ENCODE measurements around the gene COQ8B. TPM values are rescaled to one million over a fixed set of nuclear protein-coding genes. Genes with fewer than 3 reads are reported as not detected.
"Not testable (repeated sequence)": the region's sequence is repeated elsewhere in the genome, so short reads cannot be mapped to it uniquely, and the experiment has no call there.

COQ8B gene
- polyA plus RNA-seq, 3 donors = 39.0 to 52.7 (median 49.0) TPM

DNA sequence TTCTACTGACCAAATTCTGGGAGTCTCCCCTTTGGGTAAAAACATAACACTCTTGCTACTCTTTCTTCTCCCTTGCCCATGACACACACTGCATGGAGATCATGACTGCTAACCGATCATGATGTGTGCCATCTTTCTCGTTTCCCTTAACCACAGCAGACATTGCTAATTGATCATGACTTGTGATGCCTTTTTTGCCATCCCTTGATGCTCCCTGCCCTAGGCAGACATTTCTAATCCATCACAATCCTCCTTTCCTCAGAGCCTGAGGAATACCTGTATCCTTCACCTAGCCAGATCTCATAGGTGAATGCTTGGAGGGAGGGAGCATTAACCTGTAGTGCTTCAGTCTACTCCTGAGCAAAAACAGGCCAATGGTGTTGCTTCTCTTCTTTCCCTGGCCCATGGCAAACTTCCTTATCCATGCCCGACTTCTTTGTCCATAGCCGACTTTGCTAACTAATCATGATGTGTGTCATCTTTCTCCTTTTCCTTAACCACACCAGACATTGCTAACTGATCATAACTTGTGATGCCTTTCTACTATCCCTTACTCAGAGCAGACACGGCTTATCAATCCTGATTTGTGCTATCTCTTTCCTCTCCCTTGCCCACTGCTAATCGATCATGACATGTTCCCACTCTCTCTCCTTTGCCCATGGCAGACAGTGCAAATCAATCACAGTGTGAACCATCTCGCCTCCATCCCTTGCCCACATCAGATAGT lies 44.0 kb downstream of the COQ8B start:
- DNase-seq = no peak

DNA sequence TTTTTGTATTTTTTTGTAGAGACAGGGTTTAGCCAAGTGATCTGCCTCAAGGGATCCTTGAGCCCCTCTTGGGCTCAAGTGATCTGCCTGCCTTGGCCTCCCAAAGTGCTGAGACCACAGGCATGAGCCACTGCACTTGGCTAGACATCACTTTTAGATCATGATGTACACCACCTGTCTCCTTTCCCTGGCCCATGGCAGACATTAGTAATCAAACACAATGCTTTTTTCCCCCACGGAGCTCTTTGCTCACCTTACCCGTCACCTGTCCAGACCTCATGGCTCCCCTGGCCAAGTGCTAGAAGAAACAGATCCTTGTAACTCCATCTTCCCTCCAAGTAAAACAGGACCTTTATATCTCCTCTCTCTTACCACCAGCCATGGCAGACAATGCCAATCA lies 44.6 kb downstream of the COQ8B start:
- no peak for DNase-seq

DNA sequence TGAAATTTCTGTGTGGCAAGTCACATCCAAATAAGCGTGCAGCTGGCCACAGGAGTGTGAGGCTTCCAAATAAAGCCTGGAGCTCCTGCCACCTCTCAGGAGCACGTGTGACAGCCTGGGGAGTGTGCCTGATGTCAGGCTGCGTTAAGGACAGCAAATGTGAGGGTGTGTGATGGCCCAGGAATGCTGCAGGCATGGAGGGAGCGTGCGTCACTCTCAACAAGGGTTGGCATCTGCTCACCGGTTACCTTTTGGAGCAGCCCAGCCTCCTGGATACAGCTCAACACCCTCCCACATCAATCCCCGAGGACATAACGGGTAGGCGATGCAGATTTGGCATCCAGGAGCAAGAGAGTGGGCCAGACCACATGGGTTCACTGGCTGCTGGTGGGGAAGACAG lies 45.3 kb downstream of the COQ8B start:
- no peak for DNase-seq

DNA sequence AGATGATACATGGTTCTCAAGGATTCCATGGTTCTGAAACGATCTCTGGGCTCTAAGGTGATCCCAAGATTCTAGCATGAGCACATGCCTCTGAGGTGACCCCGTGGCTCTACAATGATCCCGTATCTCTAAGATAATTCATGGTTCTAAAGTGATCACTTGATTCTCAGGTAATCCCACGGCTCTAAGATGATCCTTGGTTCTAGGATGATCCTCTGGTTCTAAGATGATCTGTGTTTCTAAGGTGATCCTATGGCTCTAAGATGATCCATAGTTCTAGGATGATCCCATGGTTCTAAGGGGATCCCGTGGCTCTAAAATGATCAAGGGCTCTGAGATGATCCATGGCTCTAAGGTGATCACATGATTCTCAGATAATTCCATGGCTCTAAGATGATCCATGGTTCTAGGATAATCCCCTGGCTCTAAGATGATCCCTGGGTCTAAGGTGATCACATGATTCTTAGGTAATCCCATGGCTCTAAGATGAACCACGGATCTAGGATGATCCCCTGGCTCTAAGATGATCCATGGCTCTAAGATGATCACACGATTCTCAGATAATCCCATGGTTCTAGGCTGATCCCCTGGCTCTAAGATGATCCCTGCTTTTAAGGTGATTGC lies 47.6 kb downstream of the COQ8B start:
- no peak for DNase-seq

DNA sequence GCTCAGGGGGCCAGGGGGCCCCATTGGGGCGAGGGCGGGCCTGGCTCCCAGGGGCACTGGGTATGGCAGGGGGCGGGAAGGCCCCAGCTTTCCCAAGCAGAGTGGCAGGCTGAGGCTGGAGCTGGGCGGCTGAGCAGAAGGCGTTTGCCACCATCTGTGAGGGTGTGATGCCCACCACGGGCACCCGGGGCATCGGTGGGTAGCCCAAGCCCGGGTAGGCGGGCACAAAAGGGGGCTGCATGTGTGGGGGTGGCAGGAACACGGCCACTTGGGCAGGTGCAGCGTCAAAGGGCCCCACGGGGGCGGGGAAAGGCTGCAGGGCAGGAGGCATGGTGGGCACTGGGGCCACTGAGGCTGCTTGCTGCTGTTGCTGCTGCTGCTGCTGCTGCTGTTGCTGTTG lies 49.1 kb downstream of the COQ8B start:
- DNase-seq = no peak

DNA sequence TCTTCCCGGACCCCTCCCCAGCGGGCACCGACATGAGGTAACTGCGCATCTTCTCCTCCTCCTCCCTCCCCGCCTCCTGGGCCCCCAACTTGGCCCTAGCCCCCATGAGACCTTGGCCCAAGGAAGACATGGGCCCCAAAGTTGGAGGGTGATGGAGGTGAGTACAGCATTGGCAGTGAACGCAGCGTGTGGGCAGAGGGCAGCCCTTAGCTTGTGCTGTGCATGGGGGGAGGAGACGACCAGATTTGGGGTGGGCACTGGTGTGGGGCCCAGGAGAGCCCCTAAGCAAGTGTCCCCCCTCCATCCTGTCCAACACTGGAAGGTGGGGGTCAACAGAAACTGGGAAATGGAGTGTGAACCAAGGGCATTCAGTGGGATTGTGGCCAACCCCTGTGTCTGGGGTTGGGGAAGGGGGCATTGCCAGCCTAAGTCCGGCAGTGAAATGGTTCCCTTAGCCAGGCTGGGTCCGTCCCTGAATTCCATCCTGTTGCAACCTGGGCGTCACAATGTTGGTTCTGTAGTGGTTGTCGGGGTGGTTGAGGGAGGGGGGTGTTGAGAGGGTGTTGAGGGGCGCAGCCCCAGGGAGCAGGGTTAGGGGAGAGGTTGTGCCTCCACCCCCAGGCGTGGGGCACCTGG lies 49.8 kb downstream of the COQ8B start:
- no peak for DNase-seq

DNA sequence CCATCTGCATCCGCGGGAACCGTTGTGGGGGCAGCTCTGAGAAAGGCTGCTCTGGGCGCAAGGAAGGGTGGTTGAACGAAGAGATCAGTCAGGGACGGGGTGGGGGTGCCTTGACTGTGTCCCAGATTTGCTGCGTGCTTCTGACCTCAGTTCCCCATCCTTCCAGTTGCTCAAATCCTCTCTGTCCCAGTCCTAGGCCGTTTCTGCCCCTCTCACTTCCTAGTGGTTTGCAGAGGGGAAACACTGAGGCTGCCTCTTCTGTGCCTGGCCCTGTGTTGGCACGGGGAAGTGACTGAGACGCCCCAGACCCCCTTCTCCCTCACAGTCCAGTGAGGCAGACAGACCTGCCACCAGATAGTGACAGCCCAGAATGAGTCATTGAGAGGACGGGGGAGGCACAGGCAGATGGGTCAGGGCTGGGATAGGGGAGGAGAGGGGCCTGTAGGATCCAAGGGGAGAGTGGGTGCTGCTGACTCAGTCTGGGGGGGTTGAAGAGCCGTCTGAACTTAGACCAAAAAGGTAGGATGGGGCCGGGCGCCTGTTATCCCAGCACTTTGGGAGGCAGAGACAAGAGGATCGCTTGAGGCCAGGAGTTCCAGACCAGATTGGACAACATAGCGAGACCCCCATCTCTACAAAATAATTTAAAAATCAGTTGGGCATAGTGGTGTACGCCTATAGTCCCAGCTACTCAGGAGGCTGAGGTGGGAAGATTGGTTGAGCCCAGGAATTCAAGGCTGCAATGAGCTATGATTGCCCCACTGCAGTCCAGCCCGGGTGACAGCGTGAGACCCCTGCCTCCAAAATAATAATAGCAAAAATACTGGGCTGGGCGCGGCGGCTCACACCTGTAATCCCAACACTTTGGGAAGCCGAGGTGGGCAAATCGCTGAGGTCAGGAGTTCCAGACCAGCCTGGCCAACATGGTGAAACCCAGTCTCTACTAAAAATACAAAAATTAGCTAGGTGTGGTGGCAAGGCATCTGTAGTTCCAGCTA lies 52.7 kb downstream of the COQ8B start:
- DNase-seq = no peak

DNA sequence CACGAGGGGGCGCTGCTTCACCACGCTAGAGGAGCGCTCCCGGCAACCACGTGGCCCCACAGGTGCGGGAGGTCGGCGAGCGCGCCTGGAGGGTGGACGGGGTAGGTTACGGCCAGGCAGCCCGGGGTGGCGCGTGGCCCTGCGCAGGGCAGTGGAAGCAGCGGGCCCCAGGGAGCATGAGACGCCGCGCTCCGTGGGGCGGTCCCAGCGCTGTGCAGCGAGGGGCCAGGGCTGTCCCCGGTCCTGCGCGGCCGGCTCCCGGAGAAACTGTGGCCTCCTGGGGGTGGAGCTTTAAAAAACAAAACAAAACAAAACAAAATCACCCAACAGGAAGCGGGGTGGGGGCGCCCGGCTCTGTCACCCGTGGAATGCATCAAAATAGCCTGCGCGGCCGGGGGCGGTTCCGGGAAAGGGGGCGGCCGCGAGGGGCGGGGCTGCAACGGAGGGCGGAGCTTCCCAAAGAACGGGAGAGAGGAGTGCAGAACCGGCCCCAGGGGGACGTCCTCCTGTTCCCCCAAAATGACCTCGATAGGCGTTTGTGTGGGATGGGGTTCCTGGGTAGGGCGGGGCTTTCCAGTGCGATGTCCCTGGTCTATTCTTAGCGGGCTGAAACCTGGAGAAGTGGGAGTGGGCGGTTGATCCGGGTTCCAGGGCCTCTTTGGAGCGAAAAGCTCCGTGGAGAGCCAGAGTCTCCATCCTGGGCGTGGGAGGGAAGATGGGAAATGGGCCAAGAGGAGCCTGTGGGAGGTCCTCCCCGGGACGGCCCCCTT lies 53.6 kb downstream of the COQ8B start:
- DNase-seq = peak; percentile 84

DNA sequence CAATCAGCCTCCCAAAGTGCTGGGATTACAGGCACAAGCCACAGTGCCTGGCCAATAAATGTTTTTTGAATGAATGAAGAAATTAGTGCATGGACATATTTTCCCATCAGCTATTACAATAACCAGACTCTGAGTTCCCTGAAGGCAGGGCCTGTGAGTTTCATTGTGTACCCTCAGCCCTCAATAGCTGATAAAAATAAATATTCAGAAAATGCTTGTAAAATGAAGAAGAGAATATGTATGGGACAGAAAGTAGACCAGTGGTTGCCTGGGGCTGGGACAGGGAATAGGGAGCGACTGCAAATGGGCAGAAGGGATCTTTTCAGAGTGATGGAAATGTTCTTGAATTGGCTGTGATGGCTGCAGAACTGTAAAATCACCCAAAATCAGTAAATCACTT lies 55.1 kb downstream of the COQ8B start:
- DNase-seq = no peak

DNA sequence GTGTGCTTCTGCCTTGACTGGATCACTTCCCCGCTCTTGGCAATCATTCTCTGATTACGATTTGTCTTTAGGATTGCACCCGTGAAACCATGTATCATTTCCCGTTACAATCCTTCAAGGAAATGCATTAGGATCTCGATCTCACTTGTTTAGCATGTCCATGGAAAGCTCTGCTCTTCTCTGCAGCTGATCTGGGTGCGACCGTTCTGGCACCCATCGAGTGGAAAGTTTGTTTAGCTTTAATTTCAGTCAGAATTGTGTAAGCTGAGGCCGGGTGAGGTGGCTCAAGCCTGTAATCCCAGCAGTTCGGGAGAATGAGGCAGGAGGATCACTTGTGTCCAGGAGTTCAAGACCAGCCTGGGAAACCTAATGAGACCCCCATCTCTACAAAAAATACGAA lies 57.1 kb downstream of the COQ8B start:
- DNase-seq = no peak

DNA sequence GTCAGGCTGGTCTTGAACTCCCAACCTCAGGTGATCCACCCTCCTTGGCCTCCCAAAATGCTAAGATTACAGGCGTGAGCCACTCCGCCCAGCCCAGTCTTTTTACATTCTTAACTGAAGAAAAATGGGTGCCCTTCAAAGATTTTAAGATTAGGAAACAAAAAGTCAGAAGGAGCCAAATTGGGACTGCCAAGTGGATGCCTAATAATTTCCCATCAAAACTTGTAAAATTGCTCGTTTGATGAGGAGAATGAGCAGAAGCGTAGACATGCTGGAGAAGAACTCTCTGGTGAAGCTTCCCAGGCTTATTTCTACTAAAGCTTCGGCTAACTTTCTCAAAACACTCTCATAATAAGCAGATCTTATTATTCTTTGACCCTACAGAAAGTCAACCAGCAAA lies 57.6 kb downstream of the COQ8B start:
- no peak for DNase-seq

DNA sequence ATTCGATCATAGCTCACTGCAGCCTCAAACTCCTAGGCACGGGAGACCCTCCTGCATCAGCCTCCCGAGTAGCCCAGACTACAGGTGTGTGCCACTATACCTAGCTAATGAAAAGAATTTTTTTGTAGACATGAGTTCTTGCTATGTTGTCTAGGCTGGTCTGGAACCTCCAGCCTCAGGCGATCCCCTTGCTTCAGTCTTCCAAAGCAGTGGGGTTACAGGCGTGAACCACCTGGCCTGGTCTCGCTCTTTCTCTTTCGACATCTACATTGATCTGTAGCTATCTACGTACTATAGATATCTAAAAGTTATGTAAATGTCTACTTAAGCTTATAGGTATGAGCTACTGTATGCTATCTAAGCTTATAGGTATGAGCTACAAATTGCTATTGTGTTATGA lies 58.7 kb downstream of the COQ8B start:
- no peak for DNase-seq

DNA sequence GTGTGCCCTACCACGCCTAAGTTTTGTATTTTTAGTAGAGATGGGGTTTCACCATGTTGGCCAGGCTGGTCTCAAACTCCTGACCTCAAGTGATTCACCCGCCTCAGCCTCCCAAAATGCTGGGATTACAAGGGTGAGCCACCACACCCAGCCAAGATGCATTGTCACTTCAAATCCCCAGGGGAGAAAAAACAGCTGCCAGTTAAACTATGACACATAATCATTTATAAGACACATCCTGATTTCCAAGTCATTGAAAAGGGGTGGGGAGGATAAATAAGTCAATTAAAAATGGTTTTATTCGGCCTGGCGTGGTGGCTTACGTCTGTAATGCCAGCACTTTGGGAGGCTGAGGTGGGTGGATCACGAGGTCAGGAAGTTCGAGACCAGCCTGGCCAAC lies 61.0 kb downstream of the COQ8B start:
- DNase-seq = not testable (repeated sequence)

DNA sequence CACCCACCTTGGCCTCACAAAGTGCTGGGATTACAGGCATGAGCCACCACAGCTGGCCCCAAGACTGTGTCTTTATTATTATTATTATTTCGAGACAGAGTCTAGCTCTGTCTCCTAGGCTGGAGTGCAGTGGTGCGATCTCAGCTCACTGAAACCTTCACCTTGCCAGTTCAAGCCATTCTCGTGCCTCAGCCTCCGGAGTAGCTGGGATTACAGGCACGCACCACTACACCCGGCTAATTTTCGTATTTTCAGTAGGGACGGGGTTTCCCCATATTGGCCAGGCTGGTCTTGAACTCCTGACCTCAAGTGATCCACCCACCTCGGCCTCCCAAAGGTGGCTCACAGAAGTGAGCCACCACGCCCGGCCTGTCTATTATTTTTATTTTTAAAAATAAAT lies 64.4 kb downstream of the COQ8B start:
- DNase-seq = not testable (repeated sequence)

DNA sequence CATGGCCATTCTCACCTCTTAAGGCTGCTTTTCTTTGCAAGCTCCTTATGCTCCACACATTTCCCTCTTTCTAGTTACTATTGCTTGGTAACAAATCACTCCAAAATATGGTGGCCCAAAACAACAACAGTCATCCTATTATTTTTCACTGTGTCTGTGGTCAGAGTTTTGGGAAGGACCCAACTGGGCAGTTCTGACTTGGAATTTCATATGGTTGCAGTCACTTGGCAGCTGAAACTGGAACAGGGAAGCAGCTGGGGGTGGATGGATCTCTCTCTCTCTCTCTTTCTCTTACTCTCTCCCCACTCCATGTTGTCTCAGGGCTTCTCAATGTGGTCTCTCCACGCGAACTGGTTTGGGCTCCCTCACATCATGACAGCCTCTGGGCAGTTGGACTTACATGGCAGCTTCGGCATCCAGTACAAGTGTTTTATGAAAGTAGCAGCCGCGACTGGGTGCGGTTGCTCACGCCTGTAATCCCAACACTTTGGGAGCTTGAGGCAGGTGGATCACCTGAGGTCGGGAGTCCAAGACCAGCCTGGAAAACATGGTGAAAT lies 65.9 kb downstream of the COQ8B start:
- no peak for DNase-seq

DNA sequence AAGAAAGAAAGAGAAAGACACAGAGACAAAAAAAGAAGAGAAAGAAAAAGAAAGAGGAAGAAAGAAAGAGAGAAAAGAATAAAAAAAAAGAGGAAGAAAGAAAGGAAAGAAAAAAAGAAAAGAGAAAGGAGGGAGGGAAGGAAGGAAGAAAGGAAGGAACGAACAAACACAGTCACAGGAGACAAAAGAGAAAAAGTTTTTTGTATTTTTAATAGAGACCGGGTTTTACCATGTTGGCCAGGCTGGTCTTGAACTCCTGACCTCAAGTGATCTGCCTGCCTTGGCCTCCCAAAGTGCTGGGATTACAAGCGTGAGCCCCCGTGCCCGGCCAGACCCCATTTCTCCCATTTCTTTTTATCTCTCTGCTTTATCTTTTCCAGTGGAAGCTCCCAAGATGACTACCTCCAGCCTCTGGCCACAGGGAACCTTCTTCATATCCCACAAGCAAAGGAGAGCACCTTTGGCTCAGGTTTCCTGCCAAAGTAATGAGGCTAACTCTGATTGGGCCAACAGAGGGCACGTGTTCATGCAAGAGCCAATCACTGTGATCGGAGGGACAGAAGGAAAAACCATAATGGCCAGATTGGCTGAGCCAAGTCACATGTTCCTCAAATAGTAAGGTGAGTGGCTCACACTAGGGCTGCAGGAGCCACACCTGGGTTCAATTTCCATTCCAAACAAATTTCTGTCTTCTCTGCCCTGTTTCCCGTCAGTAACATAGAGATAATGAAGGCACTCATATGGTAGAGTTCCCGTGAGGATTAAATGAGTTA lies 66.6 kb downstream of the COQ8B start:
- DNase-seq = not testable (repeated sequence)

DNA sequence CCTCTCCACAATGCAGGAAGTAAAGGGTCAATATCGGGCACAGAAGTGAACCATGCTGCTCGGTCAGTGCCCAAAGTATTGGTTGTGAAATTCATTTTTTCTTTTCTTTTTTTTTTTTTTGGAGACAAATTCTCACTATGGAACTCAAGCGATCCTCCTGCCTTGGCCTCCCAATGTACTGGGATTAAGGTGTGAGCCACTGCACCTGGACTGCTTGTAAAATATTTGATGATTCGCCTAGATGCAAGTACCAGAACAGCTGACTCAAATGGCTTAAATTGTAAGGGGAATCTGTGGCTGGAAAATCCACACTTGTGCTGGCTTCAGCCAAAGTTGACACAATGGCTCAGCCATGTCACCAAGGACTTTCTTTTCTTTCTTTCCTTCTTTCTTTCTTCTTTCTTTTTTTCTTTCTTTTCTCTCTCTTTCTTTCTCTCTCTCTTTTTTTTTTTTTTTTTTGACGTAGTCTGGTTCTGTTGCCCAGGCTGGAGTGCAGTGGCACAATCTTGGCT lies 69.9 kb downstream of the COQ8B start:
- DNase-seq = no peak

DNA sequence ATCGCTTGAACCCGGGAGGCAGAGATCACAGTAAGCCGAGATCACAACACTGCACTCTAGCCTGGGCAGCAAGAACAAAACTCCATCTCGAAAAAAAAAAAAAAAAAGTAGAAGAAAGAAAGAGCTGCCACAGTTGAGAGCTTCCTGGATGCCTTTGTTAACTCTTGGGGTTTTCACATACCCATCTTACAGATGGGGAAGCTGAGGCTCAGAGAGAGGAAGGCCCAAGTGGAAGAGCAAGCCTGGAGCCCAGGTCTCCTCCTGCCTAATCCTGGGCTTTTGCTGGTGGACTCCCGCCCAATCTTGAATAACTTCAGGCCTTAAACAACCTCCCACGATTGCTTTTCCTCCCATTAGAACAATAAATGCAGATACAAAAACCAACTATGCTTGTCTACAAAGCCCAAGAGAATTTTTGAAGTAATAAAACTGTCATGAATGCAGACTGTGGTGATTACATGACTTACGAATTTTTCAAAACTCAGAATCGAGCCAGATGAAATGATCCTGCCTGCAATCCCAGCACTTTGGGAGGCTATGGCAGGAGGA lies 73.9 kb downstream of the COQ8B start:
- DNase-seq = no peak

DNA sequence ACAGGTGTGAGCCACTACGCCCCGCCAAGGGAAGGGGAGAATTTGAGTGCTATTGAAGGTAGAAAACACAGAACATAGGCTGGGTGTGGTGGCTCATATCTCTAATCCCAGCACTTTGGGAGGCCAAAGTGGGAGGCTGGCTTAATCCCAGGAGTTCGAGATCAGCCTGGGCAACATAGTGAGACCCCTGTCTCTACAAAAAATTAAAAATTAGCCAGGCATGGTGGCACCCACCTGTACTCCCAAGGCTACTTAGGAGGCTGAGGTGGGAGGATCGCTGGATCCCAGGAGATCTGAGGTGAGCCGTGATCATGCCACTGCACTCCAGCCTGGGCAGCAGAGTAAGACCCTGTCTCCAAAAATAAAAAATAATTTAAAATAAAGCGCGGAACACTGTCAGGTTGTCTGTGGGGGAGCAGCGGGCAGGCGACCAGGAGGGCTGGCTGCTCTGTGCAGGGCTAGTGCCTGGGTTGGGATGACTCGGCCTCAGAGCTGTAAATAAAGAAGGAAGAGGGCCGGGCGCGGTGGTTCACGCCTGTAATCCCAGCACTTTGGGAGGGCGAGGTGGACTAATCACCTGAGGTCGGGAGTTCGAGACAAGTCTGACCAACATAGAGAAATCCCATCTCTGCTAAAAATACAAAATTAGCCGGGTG lies 74.5 kb downstream of the COQ8B start:
- DNase-seq = no peak

Measured in renal pelvis (tissue), 4 donors.